Chondrocyte (in vitro differentiated cells): ENCODE data around the gene IFT122. TPM values are rescaled to one million over a fixed set of nuclear protein-coding genes. Genes with fewer than 3 reads are reported as not detected.
"Not testable (repeated sequence)": the region's sequence is repeated elsewhere in the genome, so short reads cannot be mapped to it uniquely, and the experiment has no call there.

ENCODE experiments used
- DNase-seq: peaks from one replicate; pipeline ENCODE4 v3.0.0; 2021; ENCODE audit warnings: mixed read lengths, low spot score
- H3K27ac Mint-ChIP-seq: one replicate; pipeline ENCODE4 v1.8.0; 2021; ENCODE audit warnings: mild to moderate bottlenecking, moderate library complexity, mixed read lengths; ENCODE audit not compliant: unreplicated experiment
- H3K27me3 Mint-ChIP-seq: 2 replicates; pipeline ENCODE4 v1.8.0; 2021; ENCODE audit warnings: low read depth, mixed read lengths
- H3K36me3 Mint-ChIP-seq: 2 replicates; pipeline ENCODE4 v1.8.0; 2021; ENCODE audit warnings: low read depth, mixed read lengths
- H3K4me1 Mint-ChIP-seq: 2 replicates; pipeline ENCODE4 v1.8.0; 2021; ENCODE audit warnings: low read depth, mild to moderate bottlenecking, mixed read lengths
- H3K4me3 Mint-ChIP-seq: one replicate; pipeline ENCODE4 v1.8.0; 2021; ENCODE audit warnings: mild to moderate bottlenecking, moderate library complexity, mixed read lengths; ENCODE audit not compliant: unreplicated experiment
- H3K9me3 Mint-ChIP-seq: 2 replicates; pipeline ENCODE4 v1.8.0; 2021; ENCODE audit warnings: low read depth, mixed read lengths
- CTCF ChIP-seq: fragments of 200-600 bp; sonication (generic); IDR thresholded peaks from 2 replicates; pipeline ENCODE4 v1.5.0; 2021; ENCODE audit warnings: antibody characterized with exemption, mild to moderate bottlenecking, moderate library complexity
- total RNA-seq: library from RNA; stranded (reverse); gene quantifications from 3 replicates; pipeline ENCODE4 v1.2.1, GENCODE V29; 2021

The IFT122 gene
- total RNA-seq, 1 donor from 2014 or later: 16.2 TPM

- no peak for TF ChIP-seq CTCF
- no peak overlapping the region for H3K4me3 Mint-ChIP-seq
- no peaks in the 10 kb centered on the region for H3K27me3 Mint-ChIP-seq
- H3K9me3 Mint-ChIP-seq: no peaks in the 10 kb centered on the region
- peaks cover 5% of the 10 kb centered on the region for H3K4me1 Mint-ChIP-seq
- H3K36me3 Mint-ChIP-seq: peaks cover 29% of the 10 kb centered on the region
- no peak for DNase-seq
- no peak overlapping the region for H3K27ac Mint-ChIP-seq
These were observed 33.2 kb downstream of the IFT122 start for GRCh38 chr3:129473067-129473768.

- H3K27me3 Mint-ChIP-seq: no peaks in the 10 kb centered on the region
- no peak for DNase-seq
- H3K27ac Mint-ChIP-seq: no peak overlapping the region
- H3K4me1 Mint-ChIP-seq: peaks cover 5% of the 10 kb centered on the region
- no peaks in the 10 kb centered on the region for H3K9me3 Mint-ChIP-seq
- no peak overlapping the region for H3K4me3 Mint-ChIP-seq
- H3K36me3 Mint-ChIP-seq: peaks cover 29% of the 10 kb centered on the region
- TF ChIP-seq CTCF: no peak
These were observed 33.7 kb downstream of the IFT122 start for GRCh38 chr3:129473769-129474152.

- no peaks in the 10 kb centered on the region for H3K27me3 Mint-ChIP-seq
- no peak for DNase-seq
- H3K4me1 Mint-ChIP-seq: peaks cover 5% of the 10 kb centered on the region
- H3K9me3 Mint-ChIP-seq: no peaks in the 10 kb centered on the region
- no peak overlapping the region for H3K27ac Mint-ChIP-seq
- H3K4me3 Mint-ChIP-seq: no peak overlapping the region
- TF ChIP-seq CTCF: no peak
- peaks cover 30% of the 10 kb centered on the region for H3K36me3 Mint-ChIP-seq
These were observed 35.2 kb downstream of the IFT122 start for GRCh38 chr3:129474984-129475804.

GRCh38 chr3:129475863-129476262, 35.8 kb downstream of the IFT122 start:
- no peak overlapping the region for H3K27ac Mint-ChIP-seq
- no peak for TF ChIP-seq CTCF

GRCh38 chr3:129476586-129476985, 36.6 kb downstream of the IFT122 start:
- Mint-ChIP-seq H3K4me3 (no peak overlapping the region), H3K36me3 (peaks cover 31% of the 10 kb centered on the region), H3K9me3 (no peaks in the 10 kb centered on the region), H3K4me1 (peaks cover 11% of the 10 kb centered on the region), H3K27me3 (no peaks in the 10 kb centered on the region), H3K27ac (no peak overlapping the region)
- DNase-seq: no peak
- TF ChIP-seq CTCF: no peak

More at GRCh38 chr3:129475863-129476262, 35.8 kb downstream of the IFT122 start:
- H3K4me1 Mint-ChIP-seq: peaks cover 5% of the 10 kb centered on the region
- no peak overlapping the region for H3K4me3 Mint-ChIP-seq
- no peaks in the 10 kb centered on the region for H3K9me3 Mint-ChIP-seq
- no peak for DNase-seq
- peaks cover 32% of the 10 kb centered on the region for H3K36me3 Mint-ChIP-seq
- H3K27me3 Mint-ChIP-seq: no peaks in the 10 kb centered on the region

GRCh38 chr3:129481225-129481765, 41.3 kb downstream of the IFT122 start:
- H3K36me3 Mint-ChIP-seq: peaks cover 27% of the 10 kb centered on the region
- H3K9me3 Mint-ChIP-seq, DNase-seq, H3K27me3 Mint-ChIP-seq, H3K4me3 Mint-ChIP-seq, H3K27ac Mint-ChIP-seq: not testable (repeated sequence)
- H3K4me1 Mint-ChIP-seq: peaks cover 19% of the 10 kb centered on the region
